GM18517 (cell line): Measurements from ENCODE around the gene RUFY1.

Source experiments
- ATAC-seq: cut with Tn5 transposase; IDR thresholded peaks from one replicate; pipeline ENCODE4 v1.9.1; 2021; ENCODE audit warnings: mild to moderate bottlenecking, moderate library complexity; ENCODE audit not compliant: unreplicated experiment

RUFY1 gene

GRCh38 chr5:179601871-179602625 lies 51.7 kb downstream of the RUFY1 start:
- no peak for ATAC-seq

- ATAC-seq = no peak
Measured at GRCh38 chr5:179603308-179603707, 53.0 kb downstream of the RUFY1 start.

- no peak for ATAC-seq
Measured at GRCh38 chr5:179605026-179605833, 54.9 kb downstream of the RUFY1 start.

GRCh38 chr5:179606071-179606909 lies 55.9 kb downstream of the RUFY1 start:
- no peak for ATAC-seq

- ATAC-seq = no peak
Measured at GRCh38 chr5:179606910-179607159, 56.5 kb downstream of the RUFY1 start.

- ATAC-seq = no peak
Measured at GRCh38 chr5:179607160-179607931, 57.0 kb downstream of the RUFY1 start.

GRCh38 chr5:179608131-179608581 lies 57.8 kb downstream of the RUFY1 start:
- ATAC-seq = no peak

- no peak for ATAC-seq
Measured at GRCh38 chr5:179609834-179610108, 59.4 kb downstream of the RUFY1 start.

- ATAC-seq = no peak
Measured at GRCh38 chr5:179610109-179610902, 60.0 kb downstream of the RUFY1 start.

GRCh38 chr5:179610903-179611265 lies 60.5 kb downstream of the RUFY1 start:
- ATAC-seq = no peak

GRCh38 chr5:179612577-179613459 lies 62.5 kb downstream of the RUFY1 start:
- ATAC-seq = no peak

- ATAC-seq = no peak
Measured at GRCh38 chr5:179613460-179614071, 63.2 kb downstream of the RUFY1 start.

- ATAC-seq = no peak
Measured at GRCh38 chr5:179614745-179615144, 64.4 kb downstream of the RUFY1 start.

GRCh38 chr5:179615203-179615602 lies 64.8 kb downstream of the RUFY1 start:
- ATAC-seq = no peak

- no peak for ATAC-seq
Measured at GRCh38 chr5:179616002-179616594, 65.7 kb downstream of the RUFY1 start.

- no peak for ATAC-seq
Measured at GRCh38 chr5:179617930-179618329, 67.6 kb downstream of the RUFY1 start.

- ATAC-seq = no peak
Measured at GRCh38 chr5:179618923-179619554, 68.7 kb downstream of the RUFY1 start.

GRCh38 chr5:179619776-179620175 lies 69.4 kb downstream of the RUFY1 start:
- ATAC-seq = no peak
